Coronary artery (tissue), 2 donors: ENCODE results near the gene ZNF462.

Experiments used
- DNase-seq: peaks from one replicate; pipeline ENCODE4 v3.0.0-alpha.2; 2017; ENCODE audit warnings: low spot score
- H3K27ac ChIP-seq, 2 donors: fragments of 200-600 bp; sonication (generic); one replicate each; pipeline ENCODE4 v1.5.1; 2016 to 2019
- H3K4me3 ChIP-seq: fragments of 200-600 bp; sonication (generic); 2 replicates; pipeline ENCODE4 v1.5.1; 2016; ENCODE audit warnings: mild to moderate bottlenecking, moderate library complexity
- CTCF ChIP-seq: fragments of 200-600 bp; sonication (generic); IDR thresholded peaks from one replicate; pipeline ENCODE4 v1.5.1; 2019; ENCODE audit warnings: antibody characterized with exemption

ZNF462 gene

GRCh38 chr9:106925392-106925791 is 62.4 kb downstream of the ZNF462 start:
- Histone ChIP-seq H3K27ac (no peak overlapping the region), H3K4me3 (no peak overlapping the region)
- no peak for DNase-seq
- no peak for TF ChIP-seq CTCF

- Histone ChIP-seq H3K4me3 (no peak overlapping the region), H3K27ac (no peak overlapping the region)
- DNase-seq = no peak
- no peak for TF ChIP-seq CTCF
These were observed 65.0 kb downstream of the ZNF462 start for GRCh38 chr9:106927916-106928315.

GRCh38 chr9:106928350-106928749 is 65.4 kb downstream of the ZNF462 start:
- Histone ChIP-seq H3K27ac (no peak overlapping the region), H3K4me3 (no peak overlapping the region)
- no peak for DNase-seq
- no peak for TF ChIP-seq CTCF

GRCh38 chr9:106929471-106930177 is 66.7 kb downstream of the ZNF462 start:
- no peak overlapping the region for H3K4me3 ChIP-seq
- no peak overlapping the region for H3K27ac ChIP-seq
- TF ChIP-seq CTCF = no peak
- DNase-seq = no peak

- H3K4me3 ChIP-seq = no peak overlapping the region
- H3K27ac ChIP-seq = no peak overlapping the region
- no peak for DNase-seq
- no peak for TF ChIP-seq CTCF
These were observed 67.5 kb downstream of the ZNF462 start for GRCh38 chr9:106930477-106930876.

- Histone ChIP-seq H3K27ac (no peak overlapping the region), H3K4me3 (no peak overlapping the region)
- no peak for TF ChIP-seq CTCF
- DNase-seq = no peak
These were observed 68.5 kb downstream of the ZNF462 start for GRCh38 chr9:106931466-106931865.

GRCh38 chr9:106932178-106932577 is 69.2 kb downstream of the ZNF462 start:
- TF ChIP-seq CTCF = no peak
- no peak overlapping the region for H3K4me3 ChIP-seq
- H3K27ac ChIP-seq = no peak overlapping the region
- DNase-seq = no peak
